ENCODE results near the gene ZDHHC11.
"Not testable (repeated sequence)": the region's sequence is repeated elsewhere in the genome, so short reads cannot be mapped to it uniquely, and the experiment has no call there.

The ZDHHC11 gene

DNA sequence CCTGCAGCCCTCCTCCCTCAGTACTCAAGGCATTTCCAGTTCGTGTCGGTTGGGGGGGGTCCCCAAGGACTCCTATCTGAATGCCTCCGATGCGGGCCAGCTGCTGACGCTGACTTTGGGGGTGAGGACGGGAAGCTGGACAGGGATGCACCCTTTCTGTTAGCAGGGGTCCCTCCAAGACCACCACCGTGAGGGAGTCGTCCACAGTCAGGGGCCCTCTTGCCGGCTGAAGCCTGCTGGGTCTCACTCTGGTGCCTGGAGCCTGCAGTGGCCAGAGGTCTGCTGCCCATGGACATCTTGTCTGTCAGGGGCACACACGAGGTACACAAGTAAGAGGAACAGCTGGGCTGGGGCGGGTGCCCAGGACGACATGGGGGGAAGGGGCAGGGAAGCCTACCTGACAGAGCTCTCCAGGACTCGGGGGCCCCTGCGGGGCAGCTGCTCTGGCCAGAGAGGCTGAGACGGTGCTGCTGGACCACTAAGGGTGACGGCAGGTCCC, 9.1 kb upstream of the ZDHHC11 start:
- DNase-seq (ENCODE audit: low spot score): no peak

GRCh38 chr5:859391-859790, 8.6 kb upstream of the ZDHHC11 start:
- no peak for DNase-seq (ENCODE audit: low spot score)

GRCh38 chr5:858726-859125, 7.9 kb upstream of the ZDHHC11 start:
- DNase-seq (ENCODE audit: low spot score): no peak

- DNase-seq (ENCODE audit: low spot score): no peak
These were observed 6.0 kb upstream of the ZDHHC11 start for GRCh38 chr5:856531-857425.

DNA sequence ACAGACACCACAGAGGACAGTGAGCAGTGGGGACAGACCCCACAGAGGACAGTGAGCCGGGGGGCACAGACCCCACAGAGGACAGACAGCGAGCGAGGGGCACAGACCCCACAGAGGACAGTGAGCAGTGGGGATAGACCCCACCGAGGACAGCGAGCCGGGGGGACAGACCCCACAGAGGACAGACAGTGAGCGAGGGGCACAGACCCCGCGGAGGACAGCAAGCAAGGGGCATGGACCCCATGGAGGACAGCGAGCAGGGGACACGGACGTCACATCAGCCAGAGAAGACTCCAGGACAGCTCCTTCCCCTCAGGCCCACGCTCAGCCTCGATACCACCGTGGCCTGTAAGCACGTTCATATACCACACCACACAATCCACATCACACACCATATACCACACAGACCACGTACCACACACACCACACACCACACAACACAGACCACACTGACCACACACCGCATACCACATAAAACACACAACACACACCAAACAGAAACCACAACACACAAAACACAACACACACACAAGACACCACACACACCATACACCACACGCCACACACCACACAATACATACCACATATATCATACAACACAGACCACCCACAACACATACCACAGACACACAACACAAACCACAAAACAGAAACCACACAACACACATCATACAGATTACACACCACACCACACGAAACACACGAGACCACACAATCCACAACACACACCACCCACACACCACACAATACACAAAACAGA, 5.2 kb upstream of the ZDHHC11 start:
- no peak for DNase-seq (ENCODE audit: low spot score)

DNA sequence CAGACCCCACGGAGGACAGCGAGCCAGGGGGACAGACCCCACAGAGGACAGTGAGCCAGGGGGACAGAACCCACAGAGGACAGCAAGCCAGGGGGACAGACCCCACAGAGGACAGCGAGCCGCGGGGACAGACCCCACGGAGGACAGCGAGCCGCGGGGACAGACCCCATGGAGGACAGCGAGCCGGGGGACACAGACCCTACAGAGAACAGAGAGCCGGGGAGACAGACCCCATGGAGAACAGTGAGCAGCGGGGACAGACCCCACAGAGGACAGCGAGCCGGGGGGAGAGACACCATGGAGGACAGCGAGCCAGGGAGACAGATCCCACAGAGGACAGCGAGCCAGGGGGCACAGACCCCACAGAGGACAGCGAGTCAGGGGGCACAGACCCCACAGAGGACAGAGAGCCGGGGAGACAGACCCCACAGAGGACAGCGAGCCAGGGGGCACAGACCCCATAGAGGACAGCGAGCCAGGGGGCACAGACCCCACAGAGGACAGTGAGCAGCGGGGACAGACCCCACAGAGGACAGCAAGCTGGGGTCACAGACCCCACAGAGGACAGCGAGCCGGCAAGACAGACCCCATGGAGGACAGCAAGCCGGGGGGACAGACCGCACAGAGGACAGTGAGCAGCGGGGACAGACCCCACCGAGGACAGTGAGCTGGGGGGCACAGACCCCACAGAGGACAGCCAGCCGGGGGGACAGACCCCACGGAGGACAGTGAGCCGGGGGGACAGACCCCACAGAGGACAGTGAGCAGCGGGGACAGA, 4.4 kb upstream of the ZDHHC11 start:
- no peak for DNase-seq (ENCODE audit: low spot score)

GRCh38 chr5:854217-854616, 3.4 kb upstream of the ZDHHC11 start:
- DNase-seq (ENCODE audit: low spot score): no peak

DNA sequence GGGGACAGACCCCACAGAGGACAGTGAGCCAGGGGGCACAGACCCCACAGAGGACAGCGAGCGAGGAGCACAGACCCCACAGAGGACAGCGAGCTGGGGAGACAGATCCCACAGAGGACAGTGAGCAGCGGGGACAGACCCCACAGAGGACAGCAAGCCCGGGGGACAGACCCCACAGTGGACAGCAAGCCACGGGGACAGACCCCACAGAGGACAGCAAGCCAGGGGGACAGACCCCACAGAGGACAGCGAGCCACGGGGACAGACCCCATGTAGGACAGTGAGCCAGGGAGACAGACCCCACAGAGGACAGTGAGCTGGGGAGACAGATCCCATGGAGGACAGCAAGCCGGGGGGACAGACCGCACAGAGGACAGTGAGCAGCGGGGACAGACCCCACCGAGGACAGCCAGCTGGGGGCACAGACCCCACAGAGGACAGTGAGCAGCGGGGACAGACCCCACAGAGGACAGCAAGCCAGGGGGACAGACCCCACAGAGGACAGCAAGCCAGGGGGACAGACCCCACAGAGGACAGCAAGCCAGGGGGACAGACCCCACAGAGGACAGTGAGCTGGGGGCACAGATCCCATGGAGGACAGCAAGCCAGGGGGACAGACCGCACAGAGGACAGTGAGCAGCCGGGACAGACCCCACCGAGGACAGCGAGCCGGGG, 2.8 kb upstream of the ZDHHC11 start:
- not testable (repeated sequence) for DNase-seq (ENCODE audit: low spot score)

- DNase-seq (ENCODE audit: low spot score): no peak
These were observed 1.9 kb upstream of the ZDHHC11 start for GRCh38 chr5:852431-853401.

- DNase-seq (ENCODE audit: low spot score): no peak
These were observed 1.2 kb upstream of the ZDHHC11 start for GRCh38 chr5:852018-852417.

DNA sequence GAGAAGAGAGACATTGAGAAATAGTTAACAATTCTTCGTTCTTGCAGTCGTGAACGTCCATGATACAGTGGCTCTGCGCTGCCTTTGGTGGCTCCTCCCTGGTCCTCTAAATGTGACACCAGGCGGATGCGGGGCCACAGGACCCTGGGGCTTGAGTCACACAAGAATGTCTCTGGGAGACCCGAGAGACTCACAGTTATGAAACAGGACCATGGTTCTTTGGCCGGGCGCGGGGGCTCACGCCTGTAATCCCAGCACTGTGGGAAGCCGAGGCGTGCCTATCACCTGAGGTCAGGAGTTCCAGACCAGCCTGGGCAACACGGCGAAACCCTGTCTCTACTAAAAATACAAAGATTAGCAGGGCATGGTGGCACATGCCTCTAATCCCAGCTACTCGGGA, 767 bp upstream of the ZDHHC11 start:
- DNase-seq (ENCODE audit: low spot score): no peak

DNA sequence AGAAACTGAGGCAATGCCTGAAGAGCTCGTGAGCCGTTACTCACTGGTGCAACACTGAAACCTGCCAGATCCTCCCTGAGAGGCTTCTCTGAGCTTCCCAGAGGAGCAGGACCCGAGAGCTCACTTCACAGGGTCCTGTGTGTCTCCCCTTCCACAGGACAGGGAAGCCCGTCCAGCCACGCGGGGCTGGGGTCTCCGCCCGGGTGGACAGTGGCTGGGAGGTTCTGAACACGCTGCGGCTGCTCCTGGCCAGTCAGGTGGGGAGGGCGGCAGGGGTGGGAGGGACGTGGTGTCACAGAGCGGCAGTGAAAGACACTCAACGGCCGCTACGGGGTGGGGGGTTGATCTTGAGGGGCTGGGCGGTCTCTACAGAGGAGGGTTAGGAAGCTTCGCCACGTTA, 290 bp upstream of the ZDHHC11 start:
- no peak for DNase-seq (ENCODE audit: low spot score)

- no peak for DNase-seq (ENCODE audit: low spot score)
These were observed 1.0 kb downstream of the ZDHHC11 start for GRCh38 chr5:849651-850301.

GRCh38 chr5:848671-849111, 2.1 kb downstream of the ZDHHC11 start:
- no peak for DNase-seq (ENCODE audit: low spot score)

GRCh38 chr5:847736-848135, 3.0 kb downstream of the ZDHHC11 start:
- not testable (repeated sequence) for DNase-seq (ENCODE audit: low spot score)

- DNase-seq (ENCODE audit: low spot score): not testable (repeated sequence)
These were observed 3.6 kb downstream of the ZDHHC11 start for GRCh38 chr5:847212-847611.

- peak; percentile 0 for DNase-seq (ENCODE audit: low spot score)
These were observed 4.1 kb downstream of the ZDHHC11 start for GRCh38 chr5:846602-847091.

- not testable (repeated sequence) for DNase-seq (ENCODE audit: low spot score)
These were observed 4.8 kb downstream of the ZDHHC11 start for GRCh38 chr5:845676-846601.
